Stimulated activated CD4-positive, alpha-beta T cell treated with anti-CD3 and anti-CD28 coated beads, Interleukin-2, amount 100 ng/mL, for 48 hours (primary cell): ENCODE measurements around the gene LRP10.
A peak's percentile ranks its signal among the peaks of the same experiment; 100 is the strongest.
"Not testable (repeated sequence)": the region's sequence is repeated elsewhere in the genome, so short reads cannot be mapped to it uniquely, and the experiment has no call there.

Experiments
- DNase-seq, 2 donors: peaks; one replicate each; pipeline ENCODE4 v3.0.0-alpha.2; 2020

The LRP10 gene

GRCh38 chr14:22843123-22843925 lies 28.2 kb upstream of the LRP10 start:
- DNase-seq, result no peak

DNA sequence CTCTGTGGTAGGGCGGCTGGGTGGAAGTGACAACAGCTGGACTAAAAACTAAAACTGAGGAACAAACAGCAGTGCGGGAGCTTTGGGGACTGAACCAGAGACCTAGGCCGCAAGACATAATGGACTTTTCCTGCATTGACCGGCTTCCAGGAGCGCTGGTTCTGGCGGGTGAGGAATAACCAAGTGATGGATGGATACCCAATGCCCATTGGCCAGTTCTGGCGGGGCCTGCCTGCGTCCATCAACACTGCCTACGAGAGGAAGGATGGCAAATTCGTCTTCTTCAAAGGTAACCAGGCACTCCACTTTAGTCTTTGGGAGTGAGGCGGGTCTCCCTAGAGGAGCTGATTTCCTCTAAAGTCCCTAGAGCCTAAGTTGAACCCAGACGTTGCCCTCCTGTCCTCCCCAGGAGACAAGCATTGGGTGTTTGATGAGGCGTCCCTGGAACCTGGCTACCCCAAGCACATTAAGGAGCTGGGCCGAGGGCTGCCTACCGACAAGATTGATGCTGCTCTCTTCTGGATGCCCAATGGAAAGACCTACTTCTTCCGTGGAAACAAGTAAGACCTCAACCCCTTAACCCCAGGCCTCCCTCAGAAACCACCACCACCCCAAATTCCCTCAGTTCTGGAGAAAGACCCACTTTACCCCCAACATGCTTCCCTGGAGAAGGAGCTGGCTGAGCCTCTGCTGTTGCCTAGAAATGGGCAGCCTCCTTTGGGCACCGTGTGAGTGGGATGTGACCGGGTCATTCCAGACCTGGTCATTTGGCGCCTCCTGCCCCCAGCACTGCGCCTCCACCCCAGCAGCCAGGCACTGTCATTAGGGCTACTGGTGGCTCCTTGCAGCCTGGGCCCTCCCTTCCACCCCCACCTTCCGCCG lies 27.1 kb upstream of the LRP10 start:
- no peak for DNase-seq

DNA sequence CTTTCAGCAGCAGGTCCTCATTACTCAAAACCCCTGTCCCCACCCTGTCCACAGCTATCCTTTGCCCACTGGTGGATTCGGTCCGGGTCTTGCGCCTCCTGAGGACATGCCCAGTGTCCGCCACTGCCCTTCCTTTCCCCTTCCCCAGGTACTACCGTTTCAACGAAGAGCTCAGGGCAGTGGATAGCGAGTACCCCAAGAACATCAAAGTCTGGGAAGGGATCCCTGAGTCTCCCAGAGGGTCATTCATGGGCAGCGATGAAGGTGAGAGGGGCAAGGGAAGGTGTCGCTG lies 26.5 kb upstream of the LRP10 start:
- DNase-seq, result no peak

DNA sequence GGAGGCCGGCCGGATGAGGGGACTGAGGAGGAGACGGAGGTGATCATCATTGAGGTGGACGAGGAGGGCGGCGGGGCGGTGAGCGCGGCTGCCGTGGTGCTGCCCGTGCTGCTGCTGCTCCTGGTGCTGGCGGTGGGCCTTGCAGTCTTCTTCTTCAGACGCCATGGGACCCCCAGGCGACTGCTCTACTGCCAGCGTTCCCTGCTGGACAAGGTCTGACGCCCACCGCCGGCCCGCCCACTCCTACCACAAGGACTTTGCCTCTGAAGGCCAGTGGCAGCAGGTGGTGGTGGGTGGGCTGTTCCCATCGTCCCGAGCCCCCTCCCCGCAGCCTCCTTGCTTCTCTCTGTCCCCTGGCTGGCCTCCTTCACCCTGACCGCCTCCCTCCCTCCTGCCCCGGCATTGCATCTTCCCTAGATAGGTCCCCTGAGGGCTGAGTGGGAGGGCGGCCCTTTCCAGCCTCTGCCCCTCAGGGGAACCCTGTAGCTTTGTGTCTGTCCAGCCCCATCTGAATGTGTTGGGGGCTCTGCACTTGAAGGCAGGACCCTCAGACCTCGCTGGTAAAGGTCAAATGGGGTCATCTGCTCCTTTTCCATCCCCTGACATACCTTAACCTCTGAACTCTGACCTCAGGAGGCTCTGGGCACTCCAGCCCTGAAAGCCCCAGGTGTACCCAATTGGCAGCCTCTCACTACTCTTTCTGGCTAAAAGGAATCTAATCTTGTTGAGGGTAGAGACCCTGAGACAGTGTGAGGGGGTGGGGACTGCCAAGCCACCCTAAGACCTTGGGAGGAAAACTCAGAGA lies 25.5 kb upstream of the LRP10 start:
- DNase-seq, result no peak

- DNase-seq, result no peak
These were observed 24.7 kb upstream of the LRP10 start for GRCh38 chr14:22846811-22847307.

DNA sequence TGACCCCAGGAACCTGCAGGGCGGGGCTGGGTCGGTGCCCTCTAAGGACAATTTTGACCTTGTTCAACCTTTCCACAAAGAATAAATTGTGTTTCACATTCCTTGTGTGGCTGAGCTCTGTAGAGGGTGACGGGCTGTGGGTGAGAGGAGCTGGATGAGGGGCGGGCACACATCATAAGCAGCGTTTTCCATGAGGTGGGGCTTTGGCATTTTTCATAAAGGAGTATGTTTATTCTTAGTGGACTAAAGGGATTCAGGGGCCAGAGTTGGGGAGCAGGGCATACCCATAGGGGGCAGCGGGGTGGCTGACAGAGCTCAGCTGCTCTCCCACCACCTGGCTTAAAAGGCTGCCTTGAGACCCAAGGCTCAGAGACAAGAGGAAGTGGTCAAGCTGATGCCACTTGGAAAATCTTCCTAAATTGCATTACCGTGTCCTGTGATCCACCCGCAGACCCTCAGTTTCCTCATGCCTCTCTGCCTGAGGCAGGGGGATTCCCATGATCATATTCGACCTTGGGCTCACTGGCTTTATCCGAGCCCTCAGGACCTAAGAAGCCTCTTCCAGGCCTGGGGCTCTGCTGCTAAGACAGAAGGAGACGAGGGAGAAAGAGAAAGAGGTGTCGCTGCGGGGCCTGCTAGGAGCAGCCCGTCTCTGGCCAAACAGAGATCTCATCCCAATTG lies 23.7 kb upstream of the LRP10 start:
- DNase-seq, result no peak

DNA sequence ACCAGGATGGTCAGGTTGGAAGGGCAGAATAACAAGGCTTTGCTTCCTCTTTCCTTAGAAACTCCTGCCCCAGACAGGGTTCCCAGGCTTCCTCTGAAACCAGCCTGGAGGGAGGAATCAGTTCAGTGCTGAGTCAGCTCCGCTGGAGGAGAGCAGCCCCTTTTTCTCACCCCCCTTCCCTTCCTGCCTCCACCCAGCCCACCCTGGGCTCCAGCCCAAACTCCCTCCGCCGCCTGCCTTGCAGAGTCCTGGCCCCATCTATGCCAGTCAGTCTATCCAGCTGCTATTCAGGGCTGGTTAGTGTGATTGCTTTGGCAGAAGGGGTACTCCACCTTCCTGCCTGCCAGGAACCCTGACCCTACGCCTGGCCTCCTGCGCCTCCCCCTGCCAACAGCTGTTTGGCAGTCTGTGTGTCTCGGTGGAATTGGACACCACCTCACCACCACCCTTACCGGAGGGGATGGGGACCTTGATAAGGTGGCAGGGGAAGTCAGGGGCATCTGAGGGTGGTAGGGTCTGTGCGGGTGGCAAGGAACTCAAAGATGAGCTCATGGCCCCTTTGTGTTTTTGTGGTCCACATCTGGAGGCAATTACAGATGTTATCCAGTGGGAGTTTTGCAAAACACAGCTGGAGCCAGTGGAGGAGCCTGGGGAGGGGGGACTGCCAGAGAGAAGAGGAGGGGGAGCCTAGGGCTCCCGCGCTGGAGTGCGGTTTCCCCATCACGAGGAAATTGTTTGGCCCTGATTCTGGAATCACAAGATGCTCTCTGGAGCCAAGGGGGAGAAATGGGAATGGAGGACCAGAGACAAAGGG lies 23.0 kb upstream of the LRP10 start:
- no peak for DNase-seq

DNA sequence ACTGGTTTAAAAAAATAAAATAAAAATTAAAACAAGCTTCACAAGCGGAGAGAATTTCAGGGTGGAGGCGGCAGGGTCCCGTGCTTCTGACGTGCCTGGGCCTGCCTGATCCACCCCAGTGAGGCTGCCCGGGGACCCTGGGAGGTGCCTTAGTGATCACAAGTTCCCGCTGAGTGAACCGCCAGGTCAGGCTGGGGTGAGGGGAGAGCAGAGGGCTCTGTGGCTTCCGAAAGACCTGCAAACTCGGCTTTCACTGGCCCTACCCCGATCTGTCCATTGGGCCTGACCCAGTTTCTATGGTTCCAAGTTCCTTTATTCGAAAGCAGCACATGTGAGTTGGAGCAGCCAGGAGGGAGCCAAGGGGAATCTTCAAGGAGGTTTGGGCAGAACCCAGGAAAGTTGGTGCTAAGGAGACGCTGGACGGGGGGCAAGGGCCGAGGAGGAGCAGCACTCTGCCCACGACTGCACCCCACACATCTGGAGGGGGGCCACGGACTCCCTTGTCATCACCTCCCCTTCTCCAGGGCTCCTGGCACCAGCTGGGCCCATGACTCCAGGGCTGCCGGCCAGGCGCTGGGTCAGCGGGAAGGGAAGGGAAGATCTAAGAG lies 22.2 kb upstream of the LRP10 start:
- DNase-seq, result no peak

DNA sequence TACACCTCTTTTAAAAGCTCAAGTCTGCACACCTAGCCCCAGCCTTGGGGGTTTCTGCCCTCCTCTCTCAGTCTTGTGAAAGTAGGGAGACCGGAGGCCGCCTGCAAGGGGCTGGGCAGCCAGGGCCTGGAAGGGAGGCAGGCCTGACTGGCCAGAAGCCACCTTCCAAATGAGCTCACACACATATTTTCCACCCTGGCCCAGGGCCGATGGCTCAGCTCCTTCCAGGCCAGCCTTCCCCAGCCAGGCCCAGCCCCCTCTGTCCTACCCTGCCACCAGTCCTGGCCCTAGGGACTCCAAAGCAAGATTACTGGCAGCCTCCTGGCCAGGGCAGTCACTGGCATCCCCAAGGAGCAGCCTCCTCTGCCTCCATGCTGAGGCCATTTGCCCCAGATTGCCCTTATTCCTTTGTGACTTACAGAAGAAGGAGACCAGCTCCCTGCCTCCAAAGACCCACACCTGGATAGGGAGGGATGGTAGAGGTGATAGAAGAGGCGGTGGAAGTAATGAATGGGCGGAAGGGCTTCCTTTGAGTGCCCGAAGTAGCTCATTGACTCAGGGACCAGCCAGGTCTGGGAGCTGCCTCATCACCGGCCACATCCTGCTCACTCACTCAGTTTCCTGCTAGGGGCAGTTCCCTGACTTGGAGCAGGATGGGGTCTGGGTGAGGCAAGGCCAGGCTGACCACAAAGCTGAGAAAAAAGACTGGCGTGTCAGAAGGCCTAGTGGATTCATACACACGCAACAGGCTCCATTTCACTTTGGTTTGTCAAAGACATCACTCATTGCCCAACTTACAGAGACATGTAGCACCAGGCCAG lies 20.4 kb upstream of the LRP10 start:
- no peak for DNase-seq

DNA sequence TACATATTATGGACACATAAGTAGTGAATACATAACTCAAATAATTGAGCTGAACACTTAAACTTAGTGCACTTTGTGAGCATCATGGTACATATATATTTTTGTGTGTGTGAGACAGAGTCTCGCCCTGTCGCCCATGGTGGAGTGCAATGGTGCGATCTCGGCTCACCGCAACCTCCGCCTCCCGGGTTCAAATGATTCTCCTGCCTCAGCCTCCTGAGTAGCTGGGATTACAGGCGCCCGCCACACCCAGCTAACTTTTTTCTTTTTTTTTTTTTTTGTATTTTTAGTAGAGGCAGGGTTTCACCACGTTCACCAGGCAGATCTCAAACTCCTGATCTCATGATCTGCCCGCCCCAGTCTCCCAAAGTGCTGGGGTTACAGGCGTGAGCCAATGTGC lies 19.4 kb upstream of the LRP10 start:
- DNase-seq, result not testable (repeated sequence)

DNA sequence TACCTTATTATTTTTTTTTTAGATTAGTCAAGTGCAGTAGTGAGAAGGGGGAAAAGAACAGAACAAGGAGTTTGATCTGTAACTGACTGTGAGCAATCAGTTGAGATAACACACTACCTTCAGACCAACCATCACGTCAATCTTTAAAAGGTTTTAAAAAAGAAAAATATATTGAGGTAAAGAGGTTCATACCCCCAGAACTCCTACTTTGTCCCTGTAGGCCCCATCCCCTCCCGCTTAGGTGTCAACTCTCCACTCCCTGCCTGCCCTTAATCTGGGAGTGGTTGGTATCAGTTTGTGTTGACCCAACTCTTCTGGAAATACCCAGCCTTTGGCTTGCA lies 19.0 kb upstream of the LRP10 start:
- no peak for DNase-seq

GRCh38 chr14:22852940-22853767 lies 18.4 kb upstream of the LRP10 start:
- peak; percentile 98 to 99 for DNase-seq

DNA sequence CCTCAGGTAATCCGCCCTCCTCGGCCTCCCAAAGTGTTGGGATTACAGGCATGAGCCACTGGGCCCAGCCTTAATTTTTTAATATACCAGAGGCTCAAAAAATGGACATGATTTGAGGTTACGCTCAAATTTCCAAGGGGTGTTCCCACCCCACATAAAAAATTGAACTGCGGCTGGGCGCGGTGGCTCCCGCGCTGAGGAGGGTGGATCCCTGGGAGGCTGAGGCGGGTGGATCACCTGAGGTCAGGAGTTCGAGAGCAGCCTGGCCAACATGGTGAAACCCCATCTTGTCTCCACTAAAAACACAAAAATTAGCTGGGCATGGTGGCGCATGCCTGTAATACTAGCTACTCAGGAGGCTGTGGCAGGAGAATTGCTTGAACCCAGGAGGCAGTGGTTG lies 17.2 kb upstream of the LRP10 start:
- not testable (repeated sequence) for DNase-seq

DNA sequence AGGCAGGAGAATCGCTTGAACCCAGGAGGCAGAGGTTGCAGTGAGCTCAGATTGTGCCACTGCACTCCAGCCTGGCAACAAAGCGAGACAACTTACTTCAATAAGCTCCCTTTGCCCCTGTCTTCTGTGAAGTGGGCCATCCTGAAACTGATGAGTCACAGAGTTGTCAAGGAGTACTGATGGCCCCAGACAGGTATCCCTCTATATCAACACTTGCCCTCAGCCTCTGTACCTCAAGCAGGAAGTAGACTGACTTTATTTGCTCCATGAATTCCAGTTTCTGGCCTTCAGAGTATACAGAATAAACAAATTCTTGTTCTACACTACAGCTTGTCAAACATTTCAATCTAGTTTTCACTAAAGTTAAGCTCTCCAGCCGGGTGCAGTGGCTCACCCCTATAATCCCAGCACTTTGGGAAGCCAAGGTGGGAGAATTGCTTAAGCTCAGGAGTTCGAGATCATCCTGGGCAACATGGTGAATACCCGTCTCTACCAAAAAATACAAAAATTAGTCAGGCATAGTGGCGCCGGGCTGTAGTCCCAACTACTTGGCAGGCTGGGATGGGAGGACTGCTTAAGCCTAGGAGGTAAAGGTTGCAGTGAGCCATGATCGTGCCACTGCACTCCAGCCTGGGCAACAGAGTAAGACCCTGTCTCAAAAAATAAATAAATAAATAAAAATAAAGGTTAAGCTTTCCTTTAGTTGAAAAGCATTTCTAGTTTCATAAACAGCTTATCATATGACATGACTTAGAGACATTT lies 16.4 kb upstream of the LRP10 start:
- DNase-seq, result no peak

- no peak for DNase-seq
These were observed 15.1 kb upstream of the LRP10 start for GRCh38 chr14:22856428-22856827.

- not testable (repeated sequence) for DNase-seq
These were observed 11.2 kb upstream of the LRP10 start for GRCh38 chr14:22860377-22860776.

GRCh38 chr14:22861651-22862050 lies 9.9 kb upstream of the LRP10 start:
- DNase-seq, result no peak

GRCh38 chr14:22864979-22865378 lies 6.6 kb upstream of the LRP10 start:
- no peak for DNase-seq
